ENCODE results near the gene KRTAP20-3. TPM values are rescaled to one million over a fixed set of nuclear protein-coding genes. Genes with fewer than 3 reads are reported as not detected.

The KRTAP20-3 gene
- total RNA-seq, 1 donor from 2014 or later, result not detected

- no peak overlapping the region for H3K27ac Mint-ChIP-seq
- H3K27me3 Mint-ChIP-seq (ENCODE audit: low read depth), result peaks cover 3% of the 10 kb centered on the region
- no peak for TF ChIP-seq CTCF (IDR thresholded peaks at IDR 0.05; ENCODE audit: unreplicated experiment)
Observed at GRCh38 chr21:30646904-30647414, 4.3 kb downstream of the KRTAP20-3 start.

GRCh38 chr21:30652891-30653290 is 10.2 kb downstream of the KRTAP20-3 start:
- no peak overlapping the region for H3K27ac Mint-ChIP-seq
- peaks cover 57% of the 10 kb centered on the region for H3K9me3 Mint-ChIP-seq
- no peak overlapping the region for H3K4me3 Mint-ChIP-seq
- peaks cover 3% of the 10 kb centered on the region for H3K27me3 Mint-ChIP-seq (ENCODE audit: low read depth)
- H3K36me3 Mint-ChIP-seq, result no peaks in the 10 kb centered on the region
- no peaks in the 10 kb centered on the region for H3K4me1 Mint-ChIP-seq
- DNase-seq (ENCODE audit: low spot score in 2 of 2, unreplicated experiment in 2 of 2), result no peak
- TF ChIP-seq CTCF (IDR thresholded peaks at IDR 0.05; ENCODE audit: unreplicated experiment), result no peak

More at GRCh38 chr21:30646904-30647414, 4.3 kb downstream of the KRTAP20-3 start:
- DNase-seq (ENCODE audit: low spot score in 2 of 2, unreplicated experiment in 2 of 2), result no peak
- no peaks in the 10 kb centered on the region for H3K4me1 Mint-ChIP-seq
- no peaks in the 10 kb centered on the region for H3K36me3 Mint-ChIP-seq
- no peak overlapping the region for H3K4me3 Mint-ChIP-seq
- H3K9me3 Mint-ChIP-seq, result peaks cover 68% of the 10 kb centered on the region

GRCh38 chr21:30668776-30669175 is 26.1 kb downstream of the KRTAP20-3 start:
- Mint-ChIP-seq H3K36me3 (no peaks in the 10 kb centered on the region), H3K27me3 (ENCODE audit: low read depth) (no peaks in the 10 kb centered on the region), H3K4me1 (no peaks in the 10 kb centered on the region), H3K4me3 (no peak overlapping the region), H3K27ac (no peak overlapping the region), H3K9me3 (peaks cover 65% of the 10 kb centered on the region)
- no peak for TF ChIP-seq CTCF (IDR thresholded peaks at IDR 0.05; ENCODE audit: unreplicated experiment)
- DNase-seq (ENCODE audit: low spot score in 2 of 2, unreplicated experiment in 2 of 2), result no peak

- no peak for TF ChIP-seq CTCF (IDR thresholded peaks at IDR 0.05; ENCODE audit: unreplicated experiment)
- no peaks in the 10 kb centered on the region for H3K4me1 Mint-ChIP-seq
- DNase-seq (ENCODE audit: low spot score in 2 of 2, unreplicated experiment in 2 of 2), result no peak
Observed at GRCh38 chr21:30672985-30673650, 30.5 kb downstream of the KRTAP20-3 start.

GRCh38 chr21:30674312-30674711 is 31.6 kb downstream of the KRTAP20-3 start:
- Mint-ChIP-seq H3K27me3 (ENCODE audit: low read depth) (no peaks in the 10 kb centered on the region), H3K27ac (no peak overlapping the region), H3K4me3 (no peak overlapping the region), H3K9me3 (peaks cover 66% of the 10 kb centered on the region), H3K36me3 (no peaks in the 10 kb centered on the region), H3K4me1 (no peaks in the 10 kb centered on the region)
- no peak for TF ChIP-seq CTCF (IDR thresholded peaks at IDR 0.05; ENCODE audit: unreplicated experiment)
- DNase-seq (ENCODE audit: low spot score in 2 of 2, unreplicated experiment in 2 of 2), result no peak

More at GRCh38 chr21:30672985-30673650, 30.5 kb downstream of the KRTAP20-3 start:
- Mint-ChIP-seq H3K27me3 (ENCODE audit: low read depth) (no peaks in the 10 kb centered on the region), H3K9me3 (peaks cover 62% of the 10 kb centered on the region), H3K4me3 (no peak overlapping the region), H3K36me3 (no peaks in the 10 kb centered on the region), H3K27ac (no peak overlapping the region)

Data from mesothelial cell of epicardium (in vitro differentiated cells).